A673 (cell line): ENCODE results near the gene USP10. TPM values are rescaled to one million over a fixed set of nuclear protein-coding genes. Genes with fewer than 3 reads are reported as not detected.

ENCODE experiments used
- BruUV-seq: library from RNA; stranded (reverse); fragments of 400-500 nt; replicated peaks from 2 replicates; lab custom pipeline; 2021; lab: Mats Ljungman, UMichigan
- CTCF ChIA-PET: fragments of 300-600 bp; sonication (Branson Sonifier 250); formaldehyde crosslinking; loops from one replicate; lab custom pipeline; 2022; ENCODE audit warnings: antibody characterized with exemption; lab: Charles Lee
- POLR2A ChIA-PET: fragments of 300-600 bp; sonication (Branson Sonifier 250); formaldehyde crosslinking; loops from one replicate; lab custom pipeline; 2022; ENCODE audit warnings: antibody characterized with exemption; ENCODE audit not compliant: low non-redundant PET; lab: Charles Lee
- DNase-seq: peaks from one replicate; pipeline ENCODE4 v3.0.0-alpha.2; 2015; ENCODE audit warnings: low spot score
- H3K27ac ChIP-seq: fragments of 200-600 bp; sonication (generic); 2 replicates; pipeline ENCODE4 v1.5.1; 2016; ENCODE audit warnings: mixed run types, low read depth, mild to moderate bottlenecking, mixed read lengths, antibody characterized with exemption, low read length; ENCODE audit not compliant: poor library complexity, severe bottlenecking
- H3K27me3 ChIP-seq: fragments of 200-600 bp; sonication (generic); replicated peaks from 2 replicates; pipeline ENCODE4 v1.6.1; 2017; ENCODE audit warnings: mixed run types, low read depth, mild to moderate bottlenecking, mixed read lengths, antibody characterized with exemption, low read length; ENCODE audit not compliant: insufficient read depth, poor library complexity
- H3K36me3 ChIP-seq: fragments of 200-600 bp; sonication (generic); 2 replicates; pipeline ENCODE4 v1.6.1; 2016; ENCODE audit warnings: mixed run types, mild to moderate bottlenecking, mixed read lengths, antibody characterized with exemption, low read length; ENCODE audit not compliant: insufficient read depth, poor library complexity, severe bottlenecking
- H3K4me1 ChIP-seq: fragments of 200-600 bp; sonication (generic); 2 replicates; pipeline ENCODE4 v1.6.1; 2017; ENCODE audit warnings: mixed run types, mild to moderate bottlenecking, mixed read lengths, antibody characterized with exemption, low read length; ENCODE audit not compliant: insufficient read depth, poor library complexity, severe bottlenecking
- H3K4me3 ChIP-seq: fragments of 200-600 bp; sonication (generic); 2 replicates; pipeline ENCODE4 v1.5.1; 2016; ENCODE audit warnings: low read depth, mixed run types, mild to moderate bottlenecking, mixed read lengths, low read length; ENCODE audit not compliant: poor library complexity, severe bottlenecking
- H3K9me3 ChIP-seq: fragments of 200-600 bp; sonication (generic); 2 replicates; pipeline ENCODE4 v1.6.1; 2016; ENCODE audit warnings: mixed run types, low read depth, mild to moderate bottlenecking, mixed read lengths, antibody characterized with exemption, low read length; ENCODE audit not compliant: poor library complexity, severe bottlenecking
- EZH2 ChIP-seq: fragments of 200-600 bp; sonication (generic); IDR thresholded peaks from 2 replicates; pipeline ENCODE4 v1.6.1; 2017; ENCODE audit warnings: borderline replicate concordance, low read depth, mild to moderate bottlenecking, mixed read lengths, antibody characterized with exemption, low read length; ENCODE audit not compliant: poor library complexity, severe bottlenecking
- intact Hi-C: fragments of 100-400 bp; cut with micrococcal nuclease; formaldehyde crosslinking; loops from one replicate; pipeline ENCODE4 v1.10.0; 2022; ENCODE audit not compliant: unreplicated experiment
- total RNA-seq: library from RNA; stranded (reverse); gene quantifications from 2 replicates; pipeline ENCODE4 v1.2.3, GENCODE V29; 2021
- TF ChIP-seq, protein P1 (sequence below): fragments of 300-800, 200-600 bp; sonication (generic); conservative IDR thresholded peaks from 2 replicates; pipeline ENCODE4 v1.5.1; 2017; ENCODE audit warnings: low read depth, mild to moderate bottlenecking, antibody characterized with exemption, low read length, moderate library complexity, mixed read lengths

The USP10 gene
- total RNA-seq, 1 experiment from 2014 or later, result 171 TPM

DNA sequence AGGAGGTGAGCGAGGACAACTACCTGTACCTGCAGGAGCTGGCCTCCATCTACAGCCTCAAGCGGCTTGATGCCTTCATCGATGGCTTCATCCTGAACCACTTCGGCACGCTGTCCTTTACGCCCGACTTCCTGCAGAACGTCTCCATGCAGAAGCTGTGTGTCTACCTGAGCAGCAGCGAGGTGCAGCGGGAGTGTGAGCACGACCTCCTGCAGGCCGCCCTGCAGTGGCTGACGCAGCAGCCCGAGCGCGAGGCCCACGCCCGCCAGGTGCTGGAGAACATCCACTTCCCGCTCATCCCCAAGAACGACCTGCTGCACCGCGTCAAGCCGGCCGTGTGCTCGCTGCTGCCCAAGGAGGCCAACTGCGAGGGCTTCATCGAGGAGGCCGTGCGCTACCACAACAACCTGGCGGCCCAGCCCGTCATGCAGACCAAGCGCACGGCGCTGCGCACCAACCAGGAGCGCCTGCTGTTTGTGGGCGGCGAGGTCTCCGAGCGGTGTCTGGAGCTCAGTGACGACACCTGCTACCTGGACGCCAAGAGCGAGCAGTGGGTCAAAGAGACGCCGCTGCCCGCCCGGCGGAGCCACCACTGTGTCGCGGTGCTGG lies 42.5 kb upstream of the USP10 start:
- no peak overlapping the region for H3K4me3 ChIP-seq
- no peak overlapping the region for H3K27ac ChIP-seq
- BruUV-seq, result no TSS peak
- H3K4me1 ChIP-seq, result no peaks in the 10 kb centered on the region
- TF ChIP-seq, protein P1, sequence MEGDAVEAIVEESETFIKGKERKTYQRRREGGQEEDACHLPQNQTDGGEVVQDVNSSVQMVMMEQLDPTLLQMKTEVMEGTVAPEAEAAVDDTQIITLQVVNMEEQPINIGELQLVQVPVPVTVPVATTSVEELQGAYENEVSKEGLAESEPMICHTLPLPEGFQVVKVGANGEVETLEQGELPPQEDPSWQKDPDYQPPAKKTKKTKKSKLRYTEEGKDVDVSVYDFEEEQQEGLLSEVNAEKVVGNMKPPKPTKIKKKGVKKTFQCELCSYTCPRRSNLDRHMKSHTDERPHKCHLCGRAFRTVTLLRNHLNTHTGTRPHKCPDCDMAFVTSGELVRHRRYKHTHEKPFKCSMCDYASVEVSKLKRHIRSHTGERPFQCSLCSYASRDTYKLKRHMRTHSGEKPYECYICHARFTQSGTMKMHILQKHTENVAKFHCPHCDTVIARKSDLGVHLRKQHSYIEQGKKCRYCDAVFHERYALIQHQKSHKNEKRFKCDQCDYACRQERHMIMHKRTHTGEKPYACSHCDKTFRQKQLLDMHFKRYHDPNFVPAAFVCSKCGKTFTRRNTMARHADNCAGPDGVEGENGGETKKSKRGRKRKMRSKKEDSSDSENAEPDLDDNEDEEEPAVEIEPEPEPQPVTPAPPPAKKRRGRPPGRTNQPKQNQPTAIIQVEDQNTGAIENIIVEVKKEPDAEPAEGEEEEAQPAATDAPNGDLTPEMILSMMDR, result no peak
- no peak for TF ChIP-seq EZH2
- DNase-seq, result no peak
- H3K36me3 ChIP-seq, result peaks cover 42% of the 10 kb centered on the region
- no peaks in the 10 kb centered on the region for H3K9me3 ChIP-seq
- H3K27me3 ChIP-seq, result no peaks in the 10 kb centered on the region
- ChIA-PET POLR2A (no interaction called here), CTCF (interaction anchor here (0.6 kb wide), 1 partner anchor 15 kb away, joined by 7 read pairs; no protein-coding TSS in a partner anchor)
- intact Hi-C loops, result no loop called here

DNA sequence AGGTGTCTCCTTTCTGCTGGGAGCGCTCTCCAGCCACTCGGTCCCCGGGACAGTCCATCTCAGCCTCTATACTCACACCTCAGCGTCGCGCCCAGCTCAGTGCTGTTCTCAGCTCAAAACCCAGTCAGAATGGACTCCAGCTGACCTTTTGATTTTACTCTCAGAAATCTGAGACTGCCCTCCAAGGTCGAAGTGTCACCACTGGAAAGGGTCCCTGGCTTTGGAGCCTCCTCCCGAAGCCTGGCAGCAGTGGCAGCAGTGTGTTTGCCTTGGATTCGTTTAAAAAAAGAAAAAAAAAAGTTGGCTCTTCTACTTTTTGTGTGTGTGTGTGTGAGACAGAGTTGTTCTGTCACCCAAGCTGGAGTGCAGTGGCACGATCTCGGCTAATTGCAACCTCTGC lies 41.1 kb upstream of the USP10 start:
- DNase-seq, result no peak
- Histone ChIP-seq H3K4me3 (no peak overlapping the region), H3K27ac (no peak overlapping the region), H3K4me1 (no peaks in the 10 kb centered on the region), H3K9me3 (no peaks in the 10 kb centered on the region), H3K27me3 (no peaks in the 10 kb centered on the region), H3K36me3 (peaks cover 46% of the 10 kb centered on the region)
- CTCF ChIA-PET, result no interaction called here
- no TSS peak for BruUV-seq
- intact Hi-C loops, result no loop called here
- TF ChIP-seq, protein P1, result no peak
- TF ChIP-seq EZH2, result no peak
- POLR2A ChIA-PET, result no interaction called here

DNA sequence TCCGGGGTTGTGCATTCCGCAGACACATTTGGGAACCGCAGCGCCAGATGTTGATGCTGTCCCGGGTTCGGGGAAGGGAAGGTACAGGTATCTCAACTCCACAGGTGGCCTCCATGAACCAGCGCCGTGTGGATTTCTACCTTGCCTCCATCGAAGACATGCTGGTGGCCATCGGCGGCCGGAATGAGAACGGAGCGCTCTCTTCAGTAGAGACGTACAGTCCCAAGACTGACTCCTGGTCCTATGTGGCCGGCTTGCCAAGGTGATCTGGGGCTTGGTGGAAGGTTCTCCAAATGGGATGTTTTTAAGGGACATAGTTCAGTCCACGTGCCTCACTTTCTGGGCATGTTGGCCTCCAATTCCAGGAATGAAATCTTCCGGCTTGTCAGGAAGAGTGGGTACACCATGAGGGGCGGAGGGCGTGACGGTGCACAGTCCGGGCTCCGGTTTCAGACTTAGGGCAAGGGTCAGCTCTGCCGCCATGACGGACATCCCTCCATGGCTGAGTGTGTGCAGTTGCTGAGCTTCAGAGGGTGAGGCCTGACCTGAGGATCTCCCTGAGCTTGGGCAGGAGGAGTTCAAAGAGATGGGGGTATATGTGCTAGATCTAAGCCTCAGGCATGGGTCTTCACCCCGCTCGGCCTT lies 40.0 kb upstream of the USP10 start:
- ChIA-PET CTCF (interaction anchor here (0.5 kb wide), 1 partner anchor 410 kb away, joined by 4 read pairs; no protein-coding TSS in a partner anchor), POLR2A (no interaction called here)
- no peaks in the 10 kb centered on the region for H3K27me3 ChIP-seq
- no peak overlapping the region for H3K4me3 ChIP-seq
- H3K27ac ChIP-seq, result no peak overlapping the region
- H3K36me3 ChIP-seq, result peaks cover 46% of the 10 kb centered on the region
- DNase-seq, result no peak
- no TSS peak for BruUV-seq
- no peaks in the 10 kb centered on the region for H3K9me3 ChIP-seq
- TF ChIP-seq EZH2, result no peak
- TF ChIP-seq, protein P1, result no peak
- H3K4me1 ChIP-seq, result no peaks in the 10 kb centered on the region
- intact Hi-C loops, result no loop called here
